ENCODE measurements around the gene USP25.

- TF ChIP-seq RARB (CRISPR knock-in tag; IDR thresholded peaks at IDR 0.05) (no peak), TOX (CRISPR knock-in tag; IDR thresholded peaks at IDR 0.05; ENCODE audit: borderline replicate concordance) (no peak), ZNF8 (CRISPR knock-in tag; IDR thresholded peaks at IDR 0.05) (no peak), CREB5 (CRISPR knock-in tag; IDR thresholded peaks at IDR 0.05; ENCODE audit: low read depth) (no peak), ZNF565 (CRISPR knock-in tag; conservative IDR thresholded peaks at IDR 0.05; ENCODE audit: low read depth) (no peak), ZFP3 (CRISPR knock-in tag; IDR thresholded peaks at IDR 0.05) (no peak), PPARA (CRISPR knock-in tag; IDR thresholded peaks at IDR 0.05; ENCODE audit: borderline replicate concordance) (no peak), PATZ1 (CRISPR knock-in tag; IDR thresholded peaks at IDR 0.05; ENCODE audit: borderline replicate concordance) (no peak), ZNF70 (CRISPR knock-in tag; IDR thresholded peaks at IDR 0.05) (no peak), ZC3H10 (CRISPR knock-in tag; IDR thresholded peaks at IDR 0.05) (no peak), OSR1 (CRISPR knock-in tag; IDR thresholded peaks at IDR 0.05) (no peak), ZFP30 (CRISPR knock-in tag; IDR thresholded peaks at IDR 0.05) (no peak)
Measured at GRCh38 chr21:15729346-15729673, 472 bp upstream of the USP25 start.
